Measurements from ENCODE around the gene SAMD10.
A peak's percentile ranks its signal among the peaks of the same experiment; 100 is the strongest.

Gene SAMD10

DNA sequence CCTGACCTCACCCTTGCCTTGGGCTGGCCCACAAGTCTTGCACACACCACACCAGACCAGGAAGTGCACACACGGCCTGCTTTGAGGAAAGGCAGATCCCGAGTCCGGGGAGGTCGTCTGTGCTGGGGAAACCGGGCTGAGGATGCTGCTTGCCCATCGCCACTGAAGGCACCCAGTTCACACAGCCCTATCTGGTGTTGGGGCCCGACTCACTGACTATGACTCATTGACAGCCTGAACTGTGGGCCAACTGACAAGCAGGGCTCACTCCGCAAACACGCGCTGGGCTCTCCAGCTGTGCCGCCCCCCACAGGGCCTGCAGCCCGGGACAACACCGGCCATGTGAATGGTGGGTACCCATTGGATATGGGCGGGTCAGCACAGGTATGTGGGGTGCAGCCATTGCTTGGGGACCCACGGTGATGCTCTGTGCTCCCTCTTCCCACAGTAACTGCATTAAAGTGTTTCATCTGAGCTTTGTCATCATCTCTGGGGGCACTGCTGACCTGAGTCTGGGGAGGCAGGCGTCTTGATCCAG is 1.6 kb downstream of the SAMD10 start:
- POLR2A ChIA-PET, result interaction anchor here (0.8 kb wide), 1 partner anchor 22 kb away, joined by 4 read pairs; the partner anchor contains the start of gene UCKL1
- CTCF ChIA-PET, result interaction anchor here (0.8 kb wide), 1 partner anchor 21 kb away, joined by 5 read pairs; no protein-coding TSS in a partner anchor
- Histone ChIP-seq H3K4me1 (ENCODE audit: control insufficient read depth, insufficient read depth, low read length) (peaks cover 13% of the 10 kb centered on the region), H3K4me3 (ENCODE audit: low read depth, low read length) (no peak overlapping the region), H3K9me3 (ENCODE audit: control insufficient read depth, insufficient read depth, low read depth, low read length) (no peaks in the 10 kb centered on the region), H3K36me3 (ENCODE audit: control insufficient read depth in 2 of 2, insufficient read depth in 1 of 2, low read length in 2 of 2) (peaks cover 0 to 4% of the 10 kb centered on the region in 2 experiments; a peak in 1 of 3 replicates), H3K27ac (ENCODE audit: extremely low read depth, low read depth, low read length) (no peak overlapping the region)
- no peak for TF ChIP-seq ZFP3 (tag by site-specific recombination; IDR thresholded peaks at IDR 0.05; ENCODE audit: low read depth)
- no peak for TF ChIP-seq ZNF114 (tag by site-specific recombination; IDR thresholded peaks at IDR 0.05)
- TF ChIP-seq, protein P1, sequence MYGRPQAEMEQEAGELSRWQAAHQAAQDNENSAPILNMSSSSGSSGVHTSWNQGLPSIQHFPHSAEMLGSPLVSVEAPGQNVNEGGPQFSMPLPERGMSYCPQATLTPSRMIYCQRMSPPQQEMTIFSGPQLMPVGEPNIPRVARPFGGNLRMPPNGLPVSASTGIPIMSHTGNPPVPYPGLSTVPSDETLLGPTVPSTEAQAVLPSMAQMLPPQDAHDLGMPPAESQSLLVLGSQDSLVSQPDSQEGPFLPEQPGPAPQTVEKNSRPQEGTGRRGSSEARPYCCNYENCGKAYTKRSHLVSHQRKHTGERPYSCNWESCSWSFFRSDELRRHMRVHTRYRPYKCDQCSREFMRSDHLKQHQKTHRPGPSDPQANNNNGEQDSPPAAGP (tag by site-specific recombination; IDR thresholded peaks at IDR 0.05), result 0 out of 2 replicates have a peak, but pooled peaks have one; percentile 36
- TF ChIP-seq ZFP69B (tag by site-specific recombination; IDR thresholded peaks at IDR 0.05), result peak; percentile 81
- TF ChIP-seq, protein P2, sequence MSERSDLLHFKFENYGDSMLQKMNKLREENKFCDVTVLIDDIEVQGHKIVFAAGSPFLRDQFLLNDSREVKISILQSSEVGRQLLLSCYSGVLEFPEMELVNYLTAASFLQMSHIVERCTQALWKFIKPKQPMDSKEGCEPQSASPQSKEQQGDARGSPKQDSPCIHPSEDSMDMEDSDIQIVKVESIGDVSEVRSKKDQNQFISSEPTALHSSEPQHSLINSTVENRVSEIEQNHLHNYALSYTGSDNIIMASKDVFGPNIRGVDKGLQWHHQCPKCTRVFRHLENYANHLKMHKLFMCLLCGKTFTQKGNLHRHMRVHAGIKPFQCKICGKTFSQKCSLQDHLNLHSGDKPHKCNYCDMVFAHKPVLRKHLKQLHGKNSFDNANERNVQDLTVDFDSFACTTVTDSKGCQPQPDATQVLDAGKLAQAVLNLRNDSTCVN (tag by site-specific recombination; optimal IDR thresholded peaks at IDR 0.05), result no peak
- 0 out of 2 replicates have a peak, but pooled peaks have one; percentile 23 for TF ChIP-seq BCL11A (tag by site-specific recombination; IDR thresholded peaks at IDR 0.05; ENCODE audit: low read depth)
- peak; percentile 40; the same call in 1 of the 2 replicates for TF ChIP-seq ZBTB48 (tag by site-specific recombination; IDR thresholded peaks at IDR 0.05)
- TF ChIP-seq, protein P3, sequence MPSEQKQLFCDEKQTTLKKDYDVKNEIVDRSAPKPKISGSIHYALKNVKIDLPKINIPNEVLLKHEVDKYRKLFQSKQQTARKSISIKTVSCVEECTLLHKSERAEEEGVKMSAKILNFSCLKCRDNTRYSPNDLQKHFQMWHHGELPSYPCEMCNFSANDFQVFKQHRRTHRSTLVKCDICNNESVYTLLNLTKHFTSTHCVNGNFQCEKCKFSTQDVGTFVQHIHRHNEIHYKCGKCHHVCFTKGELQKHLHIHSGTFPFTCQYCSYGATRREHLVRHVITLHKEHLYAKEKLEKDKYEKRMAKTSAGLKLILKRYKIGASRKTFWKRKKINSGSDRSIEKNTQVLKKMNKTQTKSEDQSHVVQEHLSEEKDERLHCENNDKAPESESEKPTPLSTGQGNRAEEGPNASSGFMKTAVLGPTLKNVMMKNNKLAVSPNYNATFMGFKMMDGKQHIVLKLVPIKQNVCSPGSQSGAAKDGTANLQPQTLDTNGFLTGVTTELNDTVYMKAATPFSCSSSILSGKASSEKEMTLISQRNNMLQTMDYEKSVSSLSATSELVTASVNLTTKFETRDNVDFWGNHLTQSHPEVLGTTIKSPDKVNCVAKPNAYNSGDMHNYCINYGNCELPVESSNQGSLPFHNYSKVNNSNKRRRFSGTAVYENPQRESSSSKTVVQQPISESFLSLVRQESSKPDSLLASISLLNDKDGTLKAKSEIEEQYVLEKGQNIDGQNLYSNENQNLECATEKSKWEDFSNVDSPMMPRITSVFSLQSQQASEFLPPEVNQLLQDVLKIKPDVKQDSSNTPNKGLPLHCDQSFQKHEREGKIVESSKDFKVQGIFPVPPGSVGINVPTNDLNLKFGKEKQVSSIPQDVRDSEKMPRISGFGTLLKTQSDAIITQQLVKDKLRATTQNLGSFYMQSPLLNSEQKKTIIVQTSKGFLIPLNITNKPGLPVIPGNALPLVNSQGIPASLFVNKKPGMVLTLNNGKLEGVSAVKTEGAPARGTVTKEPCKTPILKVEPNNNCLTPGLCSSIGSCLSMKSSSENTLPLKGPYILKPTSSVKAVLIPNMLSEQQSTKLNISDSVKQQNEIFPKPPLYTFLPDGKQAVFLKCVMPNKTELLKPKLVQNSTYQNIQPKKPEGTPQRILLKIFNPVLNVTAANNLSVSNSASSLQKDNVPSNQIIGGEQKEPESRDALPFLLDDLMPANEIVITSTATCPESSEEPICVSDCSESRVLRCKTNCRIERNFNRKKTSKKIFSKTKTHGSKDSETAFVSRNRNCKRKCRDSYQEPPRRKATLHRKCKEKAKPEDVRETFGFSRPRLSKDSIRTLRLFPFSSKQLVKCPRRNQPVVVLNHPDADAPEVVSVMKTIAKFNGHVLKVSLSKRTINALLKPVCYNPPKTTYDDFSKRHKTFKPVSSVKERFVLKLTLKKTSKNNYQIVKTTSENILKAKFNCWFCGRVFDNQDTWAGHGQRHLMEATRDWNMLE (tag by site-specific recombination; conservative IDR thresholded peaks at IDR 0.05; ENCODE audit: low read depth), result no peak
- no peak for TF ChIP-seq ZNF670 (tag by site-specific recombination; IDR thresholded peaks at IDR 0.05; ENCODE audit: low read depth)
- TF ChIP-seq, protein P4, sequence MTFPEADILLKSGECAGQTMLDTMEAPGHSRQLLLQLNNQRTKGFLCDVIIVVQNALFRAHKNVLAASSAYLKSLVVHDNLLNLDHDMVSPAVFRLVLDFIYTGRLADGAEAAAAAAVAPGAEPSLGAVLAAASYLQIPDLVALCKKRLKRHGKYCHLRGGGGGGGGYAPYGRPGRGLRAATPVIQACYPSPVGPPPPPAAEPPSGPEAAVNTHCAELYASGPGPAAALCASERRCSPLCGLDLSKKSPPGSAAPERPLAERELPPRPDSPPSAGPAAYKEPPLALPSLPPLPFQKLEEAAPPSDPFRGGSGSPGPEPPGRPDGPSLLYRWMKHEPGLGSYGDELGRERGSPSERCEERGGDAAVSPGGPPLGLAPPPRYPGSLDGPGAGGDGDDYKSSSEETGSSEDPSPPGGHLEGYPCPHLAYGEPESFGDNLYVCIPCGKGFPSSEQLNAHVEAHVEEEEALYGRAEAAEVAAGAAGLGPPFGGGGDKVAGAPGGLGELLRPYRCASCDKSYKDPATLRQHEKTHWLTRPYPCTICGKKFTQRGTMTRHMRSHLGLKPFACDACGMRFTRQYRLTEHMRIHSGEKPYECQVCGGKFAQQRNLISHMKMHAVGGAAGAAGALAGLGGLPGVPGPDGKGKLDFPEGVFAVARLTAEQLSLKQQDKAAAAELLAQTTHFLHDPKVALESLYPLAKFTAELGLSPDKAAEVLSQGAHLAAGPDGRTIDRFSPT (tag by site-specific recombination; IDR thresholded peaks at IDR 0.05), result peak; percentile 43; the same call in 1 of the 2 replicates
- no peak for TF ChIP-seq ZBTB1 (tag by site-specific recombination; IDR thresholded peaks at IDR 0.05)
- no peak for TF ChIP-seq ZNF585B (tag by site-specific recombination; IDR thresholded peaks at IDR 0.05)
- no peak for TF ChIP-seq ZNF596 (tag by site-specific recombination; IDR thresholded peaks at IDR 0.05)
- TF ChIP-seq, protein P5, sequence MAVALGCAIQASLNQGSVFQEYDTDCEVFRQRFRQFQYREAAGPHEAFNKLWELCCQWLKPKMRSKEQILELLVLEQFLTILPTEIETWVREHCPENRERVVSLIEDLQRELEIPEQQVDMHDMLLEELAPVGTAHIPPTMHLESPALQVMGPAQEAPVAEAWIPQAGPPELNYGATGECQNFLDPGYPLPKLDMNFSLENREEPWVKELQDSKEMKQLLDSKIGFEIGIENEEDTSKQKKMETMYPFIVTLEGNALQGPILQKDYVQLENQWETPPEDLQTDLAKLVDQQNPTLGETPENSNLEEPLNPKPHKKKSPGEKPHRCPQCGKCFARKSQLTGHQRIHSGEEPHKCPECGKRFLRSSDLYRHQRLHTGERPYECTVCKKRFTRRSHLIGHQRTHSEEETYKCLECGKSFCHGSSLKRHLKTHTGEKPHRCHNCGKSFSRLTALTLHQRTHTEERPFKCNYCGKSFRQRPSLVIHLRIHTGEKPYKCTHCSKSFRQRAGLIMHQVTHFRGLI (tag by site-specific recombination; IDR thresholded peaks at IDR 0.05), result peak; percentile 63; the same call in 1 of the 2 replicates
- TF ChIP-seq ZNF544 (tag by site-specific recombination; IDR thresholded peaks at IDR 0.05), result no peak
- TF ChIP-seq, protein P6, sequence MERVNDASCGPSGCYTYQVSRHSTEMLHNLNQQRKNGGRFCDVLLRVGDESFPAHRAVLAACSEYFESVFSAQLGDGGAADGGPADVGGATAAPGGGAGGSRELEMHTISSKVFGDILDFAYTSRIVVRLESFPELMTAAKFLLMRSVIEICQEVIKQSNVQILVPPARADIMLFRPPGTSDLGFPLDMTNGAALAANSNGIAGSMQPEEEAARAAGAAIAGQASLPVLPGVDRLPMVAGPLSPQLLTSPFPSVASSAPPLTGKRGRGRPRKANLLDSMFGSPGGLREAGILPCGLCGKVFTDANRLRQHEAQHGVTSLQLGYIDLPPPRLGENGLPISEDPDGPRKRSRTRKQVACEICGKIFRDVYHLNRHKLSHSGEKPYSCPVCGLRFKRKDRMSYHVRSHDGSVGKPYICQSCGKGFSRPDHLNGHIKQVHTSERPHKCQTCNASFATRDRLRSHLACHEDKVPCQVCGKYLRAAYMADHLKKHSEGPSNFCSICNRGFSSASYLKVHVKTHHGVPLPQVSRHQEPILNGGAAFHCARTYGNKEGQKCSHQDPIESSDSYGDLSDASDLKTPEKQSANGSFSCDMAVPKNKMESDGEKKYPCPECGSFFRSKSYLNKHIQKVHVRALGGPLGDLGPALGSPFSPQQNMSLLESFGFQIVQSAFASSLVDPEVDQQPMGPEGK (tag by site-specific recombination; IDR thresholded peaks at IDR 0.05), result peak; percentile 59; the same call in 1 of the 2 replicates
- no peak for TF ChIP-seq ZNF274 (IDR thresholded peaks at IDR 0.05; ENCODE audit: low read length)
- TF ChIP-seq ZNF274 (tag by site-specific recombination; IDR thresholded peaks at IDR 0.05; ENCODE audit: borderline replicate concordance), result no peak
- TF ChIP-seq ZNF521 (tag by site-specific recombination; IDR thresholded peaks at IDR 0.05), result no peak
- peak; percentile 97 for TF ChIP-seq GLIS1 (tag by site-specific recombination; IDR thresholded peaks at IDR 0.05)
- no peak for TF ChIP-seq ZNF223 (tag by site-specific recombination; IDR thresholded peaks at IDR 0.05)
- TF ChIP-seq SP7 (tag by site-specific recombination; IDR thresholded peaks at IDR 0.05), result peak; percentile 60; the same call in 1 of the 2 replicates
